ENCODE data around the gene GPN1. TPM values are rescaled to one million over a fixed set of nuclear protein-coding genes. Genes with fewer than 3 reads are reported as not detected.

GPN1 gene
- total RNA-seq, 1 experiment from 2014 or later = 48.5 TPM

GRCh38 chr2:27671235-27671634 lies 42.4 kb downstream of the GPN1 start:
- Histone ChIP-seq H3K27me3 (ENCODE audit: insufficient read depth, low read length) (no peaks in the 10 kb centered on the region), H3K18ac (ENCODE audit: insufficient read length, low read depth, low read length) (no peak overlapping the region), H4K5ac (ENCODE audit: insufficient read length, low read depth, low read length) (no peak overlapping the region), H4K8ac (replicated peaks; ENCODE audit: insufficient read length, low read depth, low read length) (no peak overlapping the region), H2AFZ (ENCODE audit: low read length) (no peak overlapping the region), H3T11ph (ENCODE audit: low read length) (no peak overlapping the region), H2BK120ac (ENCODE audit: low read depth, low read length, poor library complexity, severe bottlenecking) (no peak overlapping the region), H3K4me1 (ENCODE audit: insufficient read depth, low read length) (no peaks in the 10 kb centered on the region), H3K4me2 (ENCODE audit: insufficient read depth, insufficient read length, low read length) (no peak overlapping the region), H3K9me3 (ENCODE audit: control insufficient read depth, low read depth, low read length) (no peaks in the 10 kb centered on the region), H3K9ac (ENCODE audit: extremely low read depth, insufficient read length, low read length) (no peak overlapping the region), H4K20me1 (ENCODE audit: control insufficient read depth, insufficient read depth, insufficient read length) (no peaks in the 10 kb centered on the region), H3K27ac (ENCODE audit: insufficient read length, low read depth, low read length) (no peak overlapping the region), H3K4ac (ENCODE audit: low read depth, low read length) (no peak overlapping the region), H3K79me2 (ENCODE audit: insufficient read depth, low read length) (no peaks in the 10 kb centered on the region), H4K91ac (ENCODE audit: insufficient read length, low read depth, low read length) (no peak overlapping the region), H2BK12ac (ENCODE audit: insufficient read length, low read depth, low read length) (no peak overlapping the region), H2AK5ac (ENCODE audit: insufficient read length, low read length) (no peak overlapping the region), H2BK15ac (ENCODE audit: low read depth, low read length) (no peak overlapping the region), H2BK5ac (ENCODE audit: insufficient read length, low read length) (no peak overlapping the region), H3K56ac (ENCODE audit: insufficient read length, low read depth, low read length) (no peak overlapping the region), H3K23me2 (ENCODE audit: insufficient read length, low read depth, low read length, poor library complexity, severe bottlenecking) (no peaks in the 10 kb centered on the region), H3K79me1 (ENCODE audit: insufficient read depth, low read depth, low read length, poor library complexity, severe bottlenecking) (no peaks in the 10 kb centered on the region), H2BK20ac (ENCODE audit: low read depth, low read length, poor library complexity, severe bottlenecking) (no peak overlapping the region), H3K14ac (ENCODE audit: insufficient read depth, low read length) (no peak overlapping the region), H3K23ac (ENCODE audit: insufficient read length, low read depth, low read length) (no peak overlapping the region)
- Mint-ChIP-seq H3K36me3 (ENCODE audit: insufficient read depth in 1 of 3, low read depth in 3 of 3) (peaks cover 14 to 56% (median 55%) of the 10 kb centered on the region in 3 experiments; a peak in 6 of 7 replicates), H3K27me3 (ENCODE audit: low read depth) (no peaks in the 10 kb centered on the region), H3K4me3 (no peak overlapping the region), H3K27ac (no peak overlapping the region), H3K9me3 (no peaks in the 10 kb centered on the region), H3K4me1 (no peaks in the 10 kb centered on the region)
- no peak for DNase-seq
- TF ChIP-seq CTCF (conservative IDR thresholded peaks at IDR 0.05) = no peak
- WGBS (ENCODE audit: extremely low coverage, insufficient read length, low lambda C conversion rate) = no CpG with 5 or more reads among the region's 4 CpGs
